ENCODE data around the gene CDK18.

DNA sequence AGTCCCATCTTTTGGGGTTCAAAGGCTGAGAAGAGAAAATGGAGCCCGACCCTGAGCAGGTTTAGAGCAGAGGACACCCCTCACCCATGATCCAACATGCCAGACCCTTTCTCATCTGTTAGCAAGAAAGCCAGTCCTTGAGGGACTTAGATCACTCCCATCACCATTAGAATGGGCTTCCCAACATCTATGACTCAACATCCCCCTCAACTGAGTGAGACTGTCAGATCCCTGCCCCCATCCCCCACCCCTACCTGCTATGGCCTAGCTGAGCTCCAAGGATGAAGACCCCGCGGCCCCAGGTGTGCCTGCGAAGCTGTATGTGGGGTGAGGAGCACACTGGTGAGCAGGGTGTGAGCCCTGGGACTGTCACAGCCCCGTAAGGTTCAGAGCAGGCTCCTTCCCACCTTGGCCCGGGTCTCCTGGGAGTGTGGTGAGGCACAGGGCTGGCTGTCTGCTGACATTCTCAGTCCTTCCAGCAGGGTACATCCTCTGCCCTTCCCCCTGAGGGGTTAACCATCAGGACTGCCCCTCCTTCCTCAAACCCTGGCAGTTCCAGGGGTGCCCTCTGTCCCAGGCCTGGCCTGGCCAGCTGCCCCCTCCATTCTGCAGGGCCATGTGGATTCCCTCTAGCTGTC, 27.2 kb upstream of the CDK18 start:
- TF ChIP-seq, protein P1, sequence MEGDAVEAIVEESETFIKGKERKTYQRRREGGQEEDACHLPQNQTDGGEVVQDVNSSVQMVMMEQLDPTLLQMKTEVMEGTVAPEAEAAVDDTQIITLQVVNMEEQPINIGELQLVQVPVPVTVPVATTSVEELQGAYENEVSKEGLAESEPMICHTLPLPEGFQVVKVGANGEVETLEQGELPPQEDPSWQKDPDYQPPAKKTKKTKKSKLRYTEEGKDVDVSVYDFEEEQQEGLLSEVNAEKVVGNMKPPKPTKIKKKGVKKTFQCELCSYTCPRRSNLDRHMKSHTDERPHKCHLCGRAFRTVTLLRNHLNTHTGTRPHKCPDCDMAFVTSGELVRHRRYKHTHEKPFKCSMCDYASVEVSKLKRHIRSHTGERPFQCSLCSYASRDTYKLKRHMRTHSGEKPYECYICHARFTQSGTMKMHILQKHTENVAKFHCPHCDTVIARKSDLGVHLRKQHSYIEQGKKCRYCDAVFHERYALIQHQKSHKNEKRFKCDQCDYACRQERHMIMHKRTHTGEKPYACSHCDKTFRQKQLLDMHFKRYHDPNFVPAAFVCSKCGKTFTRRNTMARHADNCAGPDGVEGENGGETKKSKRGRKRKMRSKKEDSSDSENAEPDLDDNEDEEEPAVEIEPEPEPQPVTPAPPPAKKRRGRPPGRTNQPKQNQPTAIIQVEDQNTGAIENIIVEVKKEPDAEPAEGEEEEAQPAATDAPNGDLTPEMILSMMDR (IDR thresholded peaks at IDR 0.05 in 2 of 3, conservative IDR thresholded peaks at IDR 0.05 in 1 of 3; ENCODE audit: insufficient read depth in 2 of 3, low read depth in 1 of 3, low read length in 3 of 3) = no peak
- no peak for TF ChIP-seq BACH1 (tag; IDR thresholded peaks at IDR 0.05)
